Measurements from ENCODE around the gene EIF3CL.
A peak's percentile ranks its signal among the peaks of the same experiment; 100 is the strongest.
"Not testable (repeated sequence)": the region's sequence is repeated elsewhere in the genome, so short reads cannot be mapped to it uniquely, and the experiment has no call there.

The EIF3CL gene

GRCh38 chr16:28403220-28404072, at the start of gene EIF3CL:
Gene EIF3CL (minus strand): TSS chr16:28403841. CDS start chr16:28403618, 223 bp downstream.
- H3K27me3 ChIP-seq (replicated peaks); H3K36me3 ChIP-seq (replicated peaks); H3K27ac ChIP-seq; DNase-seq; in situ Hi-C loops (cut with HindIII; ENCODE audit: low pct_ligation_motif_present, low sequenced_read_pairs): not testable (repeated sequence)
- peak within 1 kb of the TSS; percentile 41 for H3K4me3 ChIP-seq (ENCODE audit: low read depth, low read length)

- H3K27me3 ChIP-seq (replicated peaks); DNase-seq; H3K4me3 ChIP-seq (ENCODE audit: low read depth, low read length); in situ Hi-C loops (cut with HindIII; ENCODE audit: low pct_ligation_motif_present, low sequenced_read_pairs); H3K36me3 ChIP-seq (replicated peaks); H3K27ac ChIP-seq: not testable (repeated sequence)
Measured at GRCh38 chr16:28447081-28447480, 43.4 kb upstream of the EIF3CL start.

- DNase-seq; H3K27me3 ChIP-seq (replicated peaks); H3K27ac ChIP-seq; H3K4me3 ChIP-seq (ENCODE audit: low read depth, low read length); in situ Hi-C loops (cut with HindIII; ENCODE audit: low pct_ligation_motif_present, low sequenced_read_pairs); H3K36me3 ChIP-seq (replicated peaks): not testable (repeated sequence)
Measured at GRCh38 chr16:28446388-28446787, 42.7 kb upstream of the EIF3CL start.

GRCh38 chr16:28443943-28444342, 40.3 kb upstream of the EIF3CL start:
- in situ Hi-C loops (cut with HindIII; ENCODE audit: low pct_ligation_motif_present, low sequenced_read_pairs); H3K27me3 ChIP-seq (replicated peaks): not testable (repeated sequence)

GRCh38 chr16:28438899-28439298, 35.3 kb upstream of the EIF3CL start:
- in situ Hi-C loops (cut with HindIII; ENCODE audit: low pct_ligation_motif_present, low sequenced_read_pairs): not testable (repeated sequence)

More at GRCh38 chr16:28443943-28444342, 40.3 kb upstream of the EIF3CL start:
- H3K4me3 ChIP-seq (ENCODE audit: low read depth, low read length); H3K36me3 ChIP-seq (replicated peaks); DNase-seq; H3K27ac ChIP-seq: not testable (repeated sequence)

GRCh38 chr16:28435340-28435739, 31.7 kb upstream of the EIF3CL start:
- H3K27ac ChIP-seq; H3K4me3 ChIP-seq (ENCODE audit: low read depth, low read length); H3K27me3 ChIP-seq (replicated peaks); DNase-seq; H3K36me3 ChIP-seq (replicated peaks); in situ Hi-C loops (cut with HindIII; ENCODE audit: low pct_ligation_motif_present, low sequenced_read_pairs): not testable (repeated sequence)

More at GRCh38 chr16:28438899-28439298, 35.3 kb upstream of the EIF3CL start:
- H3K27me3 ChIP-seq (replicated peaks); DNase-seq; H3K36me3 ChIP-seq (replicated peaks); H3K27ac ChIP-seq; H3K4me3 ChIP-seq (ENCODE audit: low read depth, low read length): not testable (repeated sequence)

GRCh38 chr16:28426060-28426680, 22.5 kb upstream of the EIF3CL start:
- H3K4me3 ChIP-seq (ENCODE audit: low read depth, low read length); H3K36me3 ChIP-seq (replicated peaks); H3K27me3 ChIP-seq (replicated peaks); DNase-seq; in situ Hi-C loops (cut with HindIII; ENCODE audit: low pct_ligation_motif_present, low sequenced_read_pairs); H3K27ac ChIP-seq: not testable (repeated sequence)

- H3K27me3 ChIP-seq (replicated peaks); DNase-seq; H3K27ac ChIP-seq; in situ Hi-C loops (cut with HindIII; ENCODE audit: low pct_ligation_motif_present, low sequenced_read_pairs); H3K4me3 ChIP-seq (ENCODE audit: low read depth, low read length); H3K36me3 ChIP-seq (replicated peaks): not testable (repeated sequence)
Measured at GRCh38 chr16:28421071-28421750, 17.6 kb upstream of the EIF3CL start.

- H3K36me3 ChIP-seq (replicated peaks); DNase-seq; in situ Hi-C loops (cut with HindIII; ENCODE audit: low pct_ligation_motif_present, low sequenced_read_pairs): not testable (repeated sequence)
Measured at GRCh38 chr16:28417033-28417432, 13.4 kb upstream of the EIF3CL start.

GRCh38 chr16:28414530-28414929, 10.9 kb upstream of the EIF3CL start:
- in situ Hi-C loops (cut with HindIII; ENCODE audit: low pct_ligation_motif_present, low sequenced_read_pairs); DNase-seq; H3K36me3 ChIP-seq (replicated peaks); H3K27ac ChIP-seq; H3K4me3 ChIP-seq (ENCODE audit: low read depth, low read length); H3K27me3 ChIP-seq (replicated peaks): not testable (repeated sequence)

More at GRCh38 chr16:28417033-28417432, 13.4 kb upstream of the EIF3CL start:
- not testable (repeated sequence) for H3K27ac ChIP-seq; H3K27me3 ChIP-seq (replicated peaks); H3K4me3 ChIP-seq (ENCODE audit: low read depth, low read length)

GRCh38 chr16:28413585-28413984, 9.9 kb upstream of the EIF3CL start:
- H3K4me3 ChIP-seq (ENCODE audit: low read depth, low read length); in situ Hi-C loops (cut with HindIII; ENCODE audit: low pct_ligation_motif_present, low sequenced_read_pairs); H3K27ac ChIP-seq; DNase-seq; H3K27me3 ChIP-seq (replicated peaks); H3K36me3 ChIP-seq (replicated peaks): not testable (repeated sequence)

GRCh38 chr16:28392054-28392453, 11.6 kb downstream of the EIF3CL start:
- H3K27ac ChIP-seq; H3K36me3 ChIP-seq (replicated peaks); H3K27me3 ChIP-seq (replicated peaks); H3K4me3 ChIP-seq (ENCODE audit: low read depth, low read length); in situ Hi-C loops (cut with HindIII; ENCODE audit: low pct_ligation_motif_present, low sequenced_read_pairs); DNase-seq: not testable (repeated sequence)

GRCh38 chr16:28382177-28382867, 21.3 kb downstream of the EIF3CL start:
- H3K27me3 ChIP-seq (replicated peaks); H3K27ac ChIP-seq; in situ Hi-C loops (cut with HindIII; ENCODE audit: low pct_ligation_motif_present, low sequenced_read_pairs); H3K4me3 ChIP-seq (ENCODE audit: low read depth, low read length); DNase-seq; H3K36me3 ChIP-seq (replicated peaks): not testable (repeated sequence)

GRCh38 chr16:28377822-28378221, 25.8 kb downstream of the EIF3CL start:
- in situ Hi-C loops (cut with HindIII; ENCODE audit: low pct_ligation_motif_present, low sequenced_read_pairs); DNase-seq; H3K4me3 ChIP-seq (ENCODE audit: low read depth, low read length); H3K27ac ChIP-seq; H3K36me3 ChIP-seq (replicated peaks); H3K27me3 ChIP-seq (replicated peaks): not testable (repeated sequence)

All from brain microvascular endothelial cell (primary cell).